Endothelial cell of umbilical vein (primary cell): Measurements from ENCODE around the gene DNAJB5. TPM values are rescaled to one million over a fixed set of nuclear protein-coding genes. Genes with fewer than 3 reads are reported as not detected.

Experiments used
- BruUV-seq: library from RNA; stranded (reverse); fragments of 400-500 nt; replicated peaks from 2 replicates; lab custom pipeline; 2021; lab: Mats Ljungman, UMichigan
- CTCF ChIA-PET: fragments of 300-600, 350-600 bp; sonication (Branson Sonifier 250); formaldehyde crosslinking; loops from one replicate; lab custom pipeline; 2021; ENCODE audit warnings: antibody characterized with exemption, inconsistent platforms; lab: Charles Lee
- POLR2A ChIA-PET: fragments of 300-600, 350-600 bp; sonication (Branson Sonifier 250); formaldehyde crosslinking; loops from one replicate; lab custom pipeline; 2021; ENCODE audit warnings: antibody characterized with exemption, inconsistent platforms; lab: Charles Lee
- DNase-seq: peaks from one replicate; pipeline ENCODE4 v3.0.0-alpha.2; 2011; ENCODE audit warnings: low read depth, low spot score
- FAIRE-seq: peaks from 2 replicates; lab custom pipeline; 2011; peaks lifted over from hg19 to GRCh38; lab: Jason Lieb, UNC
- H2AFZ ChIP-seq: 2 replicates; pipeline ENCODE4 v1.6.0; 2012; ENCODE audit warnings: low read depth, low read length, control low read depth, inconsistent platforms
- H3K27ac ChIP-seq: 2 replicates; pipeline ENCODE4 v1.5.1; 2011; ENCODE audit warnings: low read depth, mild to moderate bottlenecking, control low read depth, low read length, moderate library complexity; ENCODE audit not compliant: insufficient read depth
- H3K27me3 ChIP-seq, 2 experiments: 2 replicates each; pipeline versions ENCODE4 v1.6.0 to v1.6.1; 2011; ENCODE audit warnings: low read length in 2 of 2, mixed read lengths in 1 of 2; ENCODE audit not compliant: control insufficient read depth in 2 of 2, insufficient read depth in 2 of 2
- H3K36me3 ChIP-seq, 2 experiments: 2 replicates in 1 of 2; 3 replicates in 1 of 2; pipeline ENCODE4 v1.5.1; 2011; ENCODE audit warnings: low read length in 2 of 2, mild to moderate bottlenecking in 1 of 2, moderate library complexity in 1 of 2; ENCODE audit not compliant: control insufficient read depth in 2 of 2, insufficient read depth in 2 of 2; ENCODE audit errors: extremely low read depth in 1 of 2
- H3K4me1 ChIP-seq: 3 replicates; pipeline ENCODE4 v1.5.1; 2011; ENCODE audit warnings: mild to moderate bottlenecking, low read length; ENCODE audit not compliant: control insufficient read depth, insufficient read depth; ENCODE audit errors: extremely low read depth
- H3K4me2 ChIP-seq: 2 replicates; pipeline ENCODE4 v1.6.1; 2011; ENCODE audit warnings: low read length, control low read depth, mixed read lengths; ENCODE audit not compliant: insufficient read depth
- H3K4me3 ChIP-seq, 3 experiments: fragments of 200-600 bp in 1 of 3; sonication (generic), shearing (Covaris generic) in 1 of 3; replicated peaks in 1 of 3; 2 replicates each; pipeline ENCODE4 v1.5.1; 2011 to 2016; ENCODE audit warnings: control low read depth in 3 of 3, low read length in 3 of 3, mild to moderate bottlenecking in 2 of 3, inconsistent platforms in 1 of 3, low read depth in 1 of 3, moderate library complexity in 1 of 3; ENCODE audit not compliant: insufficient read depth in 1 of 3
- H3K79me2 ChIP-seq: 2 replicates; pipeline ENCODE4 v1.6.0; 2012; ENCODE audit warnings: low read length, inconsistent platforms; ENCODE audit not compliant: control insufficient read depth, insufficient read depth
- H3K9ac ChIP-seq: replicated peaks from 2 replicates; pipeline ENCODE3; 2011; ENCODE audit warnings: low read length, control low read depth; ENCODE audit not compliant: insufficient read depth; ENCODE audit errors: extremely low read depth
- H3K9me1 ChIP-seq: replicated peaks from 3 replicates; pipeline ENCODE4 v1.6.0; 2011; ENCODE audit warnings: mild to moderate bottlenecking, low read length; ENCODE audit not compliant: control insufficient read depth, insufficient read depth; ENCODE audit errors: extremely low read depth
- H3K9me3 ChIP-seq: replicated peaks from 2 replicates; pipeline ENCODE4 v1.5.1; 2012; ENCODE audit warnings: low read length, inconsistent platforms; ENCODE audit not compliant: control insufficient read depth, insufficient read depth
- H4K20me1 ChIP-seq: replicated peaks from 2 replicates; pipeline ENCODE3; 2011; ENCODE audit warnings: mild to moderate bottlenecking, low read length; ENCODE audit not compliant: control insufficient read depth, insufficient read depth; ENCODE audit errors: extremely low read depth
- EZH2 ChIP-seq: IDR thresholded peaks from 2 replicates; pipeline ENCODE4 v1.6.1; 2012; ENCODE audit warnings: borderline replicate concordance, low read depth, mild to moderate bottlenecking, moderate library complexity, low read length, inconsistent platforms; ENCODE audit not compliant: severe bottlenecking
- FOS ChIP-seq: IDR thresholded peaks from 2 replicates; pipeline ENCODE4 v1.6.1; 2011; ENCODE audit warnings: mild to moderate bottlenecking, low read length, moderate library complexity, borderline replicate concordance; ENCODE audit not compliant: insufficient read depth
- GATA2 ChIP-seq: IDR thresholded peaks from 2 replicates; pipeline ENCODE4 v1.7.0; 2011; ENCODE audit warnings: low read depth, mild to moderate bottlenecking, moderate library complexity, mixed read lengths, low read length; ENCODE audit not compliant: insufficient read length, insufficient read depth
- JUN ChIP-seq: IDR thresholded peaks from 2 replicates; pipeline ENCODE4 v1.6.1; 2011; ENCODE audit warnings: borderline replicate concordance, low read depth; ENCODE audit not compliant: insufficient read length, insufficient read depth
- MAX ChIP-seq: IDR thresholded peaks from 2 replicates; pipeline ENCODE4 v1.6.1; 2011; ENCODE audit not compliant: insufficient read depth, insufficient read length
- MYC ChIP-seq: IDR thresholded peaks from one replicate; pipeline ENCODE4 v1.6.1; 2011; ENCODE audit warnings: mild to moderate bottlenecking, low read depth, low read length
- POLR2A ChIP-seq: IDR thresholded peaks from 2 replicates; pipeline ENCODE4 v1.6.1; 2012; ENCODE audit warnings: low read depth, mild to moderate bottlenecking, control low read depth, low read length
- POLR2AphosphoS5 ChIP-seq: IDR thresholded peaks from 2 replicates; pipeline ENCODE4 v1.6.1; 2012; ENCODE audit warnings: low read depth, mild to moderate bottlenecking, control low read depth, low read length, moderate library complexity; ENCODE audit not compliant: insufficient read depth
- dilution Hi-C: fragments of 300-500 bp; cut with MboI; formaldehyde crosslinking; loops from one replicate; pipeline ENCODE4 v1.15.0; 2019; ENCODE audit warnings: low sequenced_read_pairs; ENCODE audit not compliant: extremely low pct_ligation_motif_present
- intact Hi-C: fragments of 100-400 bp; cut with micrococcal nuclease; formaldehyde crosslinking; loops from one replicate; pipeline ENCODE4 v1.10.0; 2022
- polyA plus RNA-seq, 4 experiments: library from polyadenylated mRNA; depleted of rRNA in 3 of 4; stranded (reverse) in 3 of 4; unstranded in 1 of 4; fragments of >200 nt; gene quantifications; 2 replicates each; pipeline versions ENCODE4 v1.2.1 to v1.2.3, GENCODE V29; 2011 to 2012; ENCODE audit warnings: missing spikeins in 1 of 4
- total RNA-seq: library from RNA; stranded (reverse); gene quantifications from 2 replicates; pipeline ENCODE4 v1.2.3, GENCODE V29; 2021
- TF ChIP-seq, protein P1 (sequence below), 2 donors: IDR thresholded peaks; 1 replicate in 1 of 2; 2 replicates in 1 of 2; pipeline ENCODE4 v1.5.1; 2011; ENCODE audit warnings: low read length in 2 of 2, mild to moderate bottlenecking in 2 of 2, moderate library complexity in 2 of 2, control low read depth in 1 of 2, inconsistent platforms in 1 of 2, low read depth in 1 of 2; ENCODE audit not compliant: insufficient read depth in 1 of 2; ENCODE audit errors: extremely low read depth in 1 of 2

DNAJB5 gene
- total and polyA plus RNA-seq, 2 donors (not counting 3 experiments of a cell fraction or from before 2014, with no cell fraction given): 8.6 to 12.8 TPM

- Histone ChIP-seq H3K79me2 (no peaks in the 10 kb centered on the region), H4K20me1 (no peaks in the 10 kb centered on the region), H3K4me1 (peaks cover 22% of the 10 kb centered on the region), H3K4me2 (no peak overlapping the region), H3K36me3 (no peaks in the 10 kb centered on the region), H3K9ac (no peak overlapping the region), H3K27me3 (peaks cover 0 to 2% of the 10 kb centered on the region in 2 experiments), H3K9me3 (no peaks in the 10 kb centered on the region), H3K9me1 (no peaks in the 10 kb centered on the region), H3K27ac (no peak overlapping the region), H2AFZ (no peak overlapping the region), H3K4me3 (no peak overlapping the region)
- dilution Hi-C loops (no loop called here), intact Hi-C loops (loop anchor here (10.0 kb wide), 1 partner anchor 313 kb away; no protein-coding TSS in a partner anchor)
- no TSS peak for BruUV-seq
- DNase-seq (no peak), FAIRE-seq (no peak)
- TF ChIP-seq POLR2AphosphoS5 (no peak), FOS (no peak), EZH2 (peak; percentile 4)
- ChIA-PET CTCF (interaction anchor here (3.9 kb wide), 1 partner anchor 88 kb away, joined by 19 read pairs; no protein-coding TSS in a partner anchor), POLR2A (no interaction called here)
Observed at GRCh38 chr9:34987160-34987901, 2.2 kb upstream of the DNAJB5 start.

DNA sequence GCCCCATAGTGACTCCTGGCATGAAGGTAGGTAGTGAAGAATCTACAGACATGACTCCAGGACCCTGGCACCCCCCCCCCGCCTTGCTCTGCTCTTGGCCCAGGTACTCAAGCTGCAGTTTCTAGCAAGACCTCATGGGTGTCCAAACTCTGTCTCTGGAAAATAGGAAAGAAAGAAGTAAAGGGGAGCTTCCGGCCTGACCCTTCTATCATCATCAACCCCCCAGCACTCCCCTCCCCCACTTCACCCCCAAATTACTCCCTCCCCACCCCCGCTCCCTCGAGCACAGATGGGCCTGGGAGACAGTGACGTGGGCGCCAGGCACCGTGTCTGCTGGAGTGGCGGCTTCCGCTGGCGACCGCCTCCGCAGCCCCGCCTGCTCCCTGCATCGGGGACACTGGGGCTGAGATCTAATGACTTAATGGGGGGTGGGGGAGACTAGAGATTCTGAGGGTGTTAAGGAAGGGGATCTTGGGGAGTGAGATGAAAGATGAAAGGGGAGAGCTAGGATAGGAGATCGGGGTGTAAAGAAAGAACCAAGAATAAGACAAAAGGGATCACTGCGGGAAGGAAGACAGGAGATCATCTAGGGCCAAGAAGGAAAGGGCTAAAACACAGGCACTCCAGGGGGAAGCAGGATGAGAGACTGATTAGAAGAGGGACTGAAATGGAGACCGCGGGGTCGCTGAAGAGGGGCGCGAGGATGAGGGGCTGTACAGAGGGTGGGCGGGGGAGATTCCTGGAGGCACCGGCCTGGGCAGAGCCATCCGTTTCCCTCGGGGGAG is 1.1 kb upstream of the DNAJB5 start:
- H3K9me3 ChIP-seq: no peaks in the 10 kb centered on the region
- ChIA-PET POLR2A (no interaction called here), CTCF (interaction anchor here (1.5 to 3.9 kb wide), 2 partner anchors 48 to 89 kb away, joined by 3 to 19 read pairs; no protein-coding TSS in a partner anchor)
- H3K27me3 ChIP-seq: peaks cover 0 to 1% of the 10 kb centered on the region in 2 experiments
- H3K36me3 ChIP-seq: no peaks in the 10 kb centered on the region
- H2AFZ ChIP-seq: peak overlapping the region; percentile 81
- DNase-seq (no peak), FAIRE-seq (no peak)
- H3K9me1 ChIP-seq: no peaks in the 10 kb centered on the region
- no peak for TF ChIP-seq MAX
- no peak for TF ChIP-seq EZH2
- TF ChIP-seq GATA2: no peak
- TF ChIP-seq POLR2AphosphoS5: no peak
- no peak for TF ChIP-seq MYC
- TF ChIP-seq, protein P1, sequence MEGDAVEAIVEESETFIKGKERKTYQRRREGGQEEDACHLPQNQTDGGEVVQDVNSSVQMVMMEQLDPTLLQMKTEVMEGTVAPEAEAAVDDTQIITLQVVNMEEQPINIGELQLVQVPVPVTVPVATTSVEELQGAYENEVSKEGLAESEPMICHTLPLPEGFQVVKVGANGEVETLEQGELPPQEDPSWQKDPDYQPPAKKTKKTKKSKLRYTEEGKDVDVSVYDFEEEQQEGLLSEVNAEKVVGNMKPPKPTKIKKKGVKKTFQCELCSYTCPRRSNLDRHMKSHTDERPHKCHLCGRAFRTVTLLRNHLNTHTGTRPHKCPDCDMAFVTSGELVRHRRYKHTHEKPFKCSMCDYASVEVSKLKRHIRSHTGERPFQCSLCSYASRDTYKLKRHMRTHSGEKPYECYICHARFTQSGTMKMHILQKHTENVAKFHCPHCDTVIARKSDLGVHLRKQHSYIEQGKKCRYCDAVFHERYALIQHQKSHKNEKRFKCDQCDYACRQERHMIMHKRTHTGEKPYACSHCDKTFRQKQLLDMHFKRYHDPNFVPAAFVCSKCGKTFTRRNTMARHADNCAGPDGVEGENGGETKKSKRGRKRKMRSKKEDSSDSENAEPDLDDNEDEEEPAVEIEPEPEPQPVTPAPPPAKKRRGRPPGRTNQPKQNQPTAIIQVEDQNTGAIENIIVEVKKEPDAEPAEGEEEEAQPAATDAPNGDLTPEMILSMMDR (IDR thresholded peaks at IDR 0.05; ENCODE audit: extremely low read depth in 1 of 2, insufficient read depth in 1 of 2, low read depth in 1 of 2, low read length in 2 of 2): no peak
- no peak for TF ChIP-seq POLR2A
- TF ChIP-seq FOS: no peak
- TF ChIP-seq JUN: no peak
- peak overlapping the region in 2 of 3 experiments; percentile 43 to 47 for H3K4me3 ChIP-seq
- dilution Hi-C loops: no loop called here
- no TSS peak for BruUV-seq
- H3K9ac ChIP-seq: peak overlapping the region; percentile 58
- intact Hi-C loops: loop anchor here (1.0 to 10.0 kb wide), 4 partner anchors 82 to 314 kb away; no protein-coding TSS in a partner anchor
- no peaks in the 10 kb centered on the region for H3K79me2 ChIP-seq
- H4K20me1 ChIP-seq: no peaks in the 10 kb centered on the region
- peaks cover 31% of the 10 kb centered on the region for H3K4me1 ChIP-seq
- peak overlapping the region; percentile 50 for H3K27ac ChIP-seq
- peak overlapping the region; percentile 89 for H3K4me2 ChIP-seq
